Neural progenitor cell (in vitro differentiated cells): ENCODE data around the gene ZCWPW2. TPM values are rescaled to one million over a fixed set of nuclear protein-coding genes. Genes with fewer than 3 reads are reported as not detected.

Experiments used
- DNase-seq: peaks from one replicate; pipeline ENCODE4 v3.0.0-alpha.2; 2016; ENCODE audit warnings: low spot score
- H2AFZ ChIP-seq: fragments of 200-600 bp; sonication (generic); replicated peaks from 2 replicates; pipeline ENCODE4 v1.6.1; 2016; ENCODE audit warnings: antibody characterized with exemption
- H3F3A ChIP-seq: fragments of 200-600 bp; sonication (generic); 2 replicates; pipeline ENCODE4 v1.6.1; 2016; ENCODE audit warnings: antibody characterized with exemption, low read depth
- H3K27ac ChIP-seq: fragments of 200-600 bp; sonication (generic); 2 replicates; pipeline ENCODE4 v1.5.1; 2016; ENCODE audit warnings: mild to moderate bottlenecking
- H3K27me3 ChIP-seq: fragments of 200-600 bp; sonication (generic); 2 replicates; pipeline ENCODE4 v1.6.1; 2016; ENCODE audit warnings: mild to moderate bottlenecking, moderate library complexity
- H3K36me3 ChIP-seq: fragments of 200-600 bp; sonication (generic); 2 replicates; pipeline ENCODE4 v1.5.1; 2016
- H3K4me1 ChIP-seq: fragments of 200-600 bp; sonication (generic); 2 replicates; pipeline ENCODE4 v1.6.1; 2016; ENCODE audit warnings: mixed run types
- H3K4me2 ChIP-seq: fragments of 200-600 bp; sonication (generic); 2 replicates; pipeline ENCODE4 v1.6.1; 2016
- H3K4me3 ChIP-seq: fragments of 200-600 bp; sonication (generic); 2 replicates; pipeline ENCODE4 v1.5.1; 2016
- H3K79me2 ChIP-seq: fragments of 200-600 bp; sonication (generic); 2 replicates; pipeline ENCODE4 v1.6.1; 2016; ENCODE audit warnings: low read depth
- H3K9ac ChIP-seq: fragments of 200-600 bp; sonication (generic); 2 replicates; pipeline ENCODE4 v1.6.1; 2016
- H3K9me3 ChIP-seq: fragments of 200-600 bp; sonication (generic); 2 replicates; pipeline ENCODE4 v1.5.1; 2016; ENCODE audit warnings: low read depth
- H4K20me1 ChIP-seq: fragments of 200-600 bp; sonication (generic); 2 replicates; pipeline ENCODE4 v1.6.1; 2016; ENCODE audit warnings: low read depth
- H3K27ac Mint-ChIP-seq: 3 replicates; pipeline ENCODE4 v1.8.0; 2021; ENCODE audit warnings: mixed read lengths
- H3K27me3 Mint-ChIP-seq: 2 replicates; pipeline ENCODE4 v1.8.0; 2022; ENCODE audit warnings: low read depth, mild to moderate bottlenecking, inconsistent platforms, moderate library complexity, mixed read lengths; ENCODE audit not compliant: insufficient read depth
- H3K36me3 Mint-ChIP-seq: 3 replicates; pipeline ENCODE4 v1.8.0; 2021; ENCODE audit warnings: mixed read lengths
- H3K4me1 Mint-ChIP-seq: 3 replicates; pipeline ENCODE4 v1.8.0; 2021; ENCODE audit warnings: mixed read lengths
- H3K4me3 Mint-ChIP-seq: 3 replicates; pipeline ENCODE4 v1.8.0; 2021; ENCODE audit warnings: mild to moderate bottlenecking, moderate library complexity, mixed read lengths
- H3K9me3 Mint-ChIP-seq: 3 replicates; pipeline ENCODE4 v1.8.0; 2020; ENCODE audit warnings: mixed read lengths
- EZH2 ChIP-seq: fragments of 200-600 bp; sonication (generic); IDR thresholded peaks from 2 replicates; pipeline ENCODE4 v1.6.1; 2017; ENCODE audit warnings: antibody characterized with exemption, mild to moderate bottlenecking, moderate library complexity
- EZH2phosphoT487 ChIP-seq: fragments of 200-600 bp; sonication (generic); IDR thresholded peaks from 2 replicates; pipeline ENCODE4 v1.6.1; 2017; ENCODE audit warnings: antibody characterized with exemption
- total RNA-seq: library from RNA; depleted of rRNA; stranded (reverse); fragments of >200 nt; gene quantifications from 2 replicates; pipeline ENCODE4 v1.2.3, GENCODE V29; 2015; ENCODE audit warnings: low replicate concordance
- TF ChIP-seq, protein P1 (sequence below): fragments of 200-600 bp; sonication (generic); IDR thresholded peaks from 2 replicates; pipeline ENCODE4 v1.5.1; 2017; ENCODE audit warnings: antibody characterized with exemption, mild to moderate bottlenecking

ZCWPW2 gene
- total RNA-seq, 1 donor from 2014 or later = 0.60 TPM

DNA sequence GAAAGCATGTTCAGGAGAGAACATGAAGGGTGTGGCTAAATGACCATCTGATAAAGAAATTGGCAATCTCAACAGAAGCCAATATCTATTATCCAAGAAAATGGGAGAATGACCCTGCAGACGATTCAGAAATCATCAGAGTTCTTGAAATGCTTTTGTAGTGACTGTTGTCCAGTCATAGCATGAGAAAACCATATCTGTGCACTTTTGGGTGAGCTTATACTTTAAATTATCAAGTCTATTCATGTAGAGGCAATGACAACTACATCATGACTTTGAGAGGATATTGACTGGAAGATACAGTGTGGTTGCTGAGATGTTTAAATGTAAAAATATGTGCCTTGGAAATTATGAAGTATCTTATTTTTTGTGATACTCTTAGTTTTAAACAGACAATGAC lies 57.7 kb downstream of the ZCWPW2 start:
- Histone ChIP-seq H3K4me2 (no peak overlapping the region), H3K4me3 (no peak overlapping the region), H3K27ac (no peak overlapping the region), H2AFZ (no peak overlapping the region), H3K4me1 (no peaks in the 10 kb centered on the region), H3F3A (no peaks in the 10 kb centered on the region), H3K79me2 (no peaks in the 10 kb centered on the region), H4K20me1 (no peaks in the 10 kb centered on the region), H3K27me3 (no peaks in the 10 kb centered on the region), H3K9me3 (no peaks in the 10 kb centered on the region), H3K9ac (no peak overlapping the region), H3K36me3 (no peaks in the 10 kb centered on the region)
- Mint-ChIP-seq H3K27ac (no peak overlapping the region), H3K9me3 (peaks cover 18% of the 10 kb centered on the region), H3K4me1 (no peaks in the 10 kb centered on the region), H3K36me3 (no peaks in the 10 kb centered on the region), H3K4me3 (no peak overlapping the region), H3K27me3 (no peaks in the 10 kb centered on the region)
- TF ChIP-seq EZH2phosphoT487 (no peak), EZH2 (no peak)
- TF ChIP-seq, protein P1, sequence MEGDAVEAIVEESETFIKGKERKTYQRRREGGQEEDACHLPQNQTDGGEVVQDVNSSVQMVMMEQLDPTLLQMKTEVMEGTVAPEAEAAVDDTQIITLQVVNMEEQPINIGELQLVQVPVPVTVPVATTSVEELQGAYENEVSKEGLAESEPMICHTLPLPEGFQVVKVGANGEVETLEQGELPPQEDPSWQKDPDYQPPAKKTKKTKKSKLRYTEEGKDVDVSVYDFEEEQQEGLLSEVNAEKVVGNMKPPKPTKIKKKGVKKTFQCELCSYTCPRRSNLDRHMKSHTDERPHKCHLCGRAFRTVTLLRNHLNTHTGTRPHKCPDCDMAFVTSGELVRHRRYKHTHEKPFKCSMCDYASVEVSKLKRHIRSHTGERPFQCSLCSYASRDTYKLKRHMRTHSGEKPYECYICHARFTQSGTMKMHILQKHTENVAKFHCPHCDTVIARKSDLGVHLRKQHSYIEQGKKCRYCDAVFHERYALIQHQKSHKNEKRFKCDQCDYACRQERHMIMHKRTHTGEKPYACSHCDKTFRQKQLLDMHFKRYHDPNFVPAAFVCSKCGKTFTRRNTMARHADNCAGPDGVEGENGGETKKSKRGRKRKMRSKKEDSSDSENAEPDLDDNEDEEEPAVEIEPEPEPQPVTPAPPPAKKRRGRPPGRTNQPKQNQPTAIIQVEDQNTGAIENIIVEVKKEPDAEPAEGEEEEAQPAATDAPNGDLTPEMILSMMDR = no peak
- DNase-seq = no peak

DNA sequence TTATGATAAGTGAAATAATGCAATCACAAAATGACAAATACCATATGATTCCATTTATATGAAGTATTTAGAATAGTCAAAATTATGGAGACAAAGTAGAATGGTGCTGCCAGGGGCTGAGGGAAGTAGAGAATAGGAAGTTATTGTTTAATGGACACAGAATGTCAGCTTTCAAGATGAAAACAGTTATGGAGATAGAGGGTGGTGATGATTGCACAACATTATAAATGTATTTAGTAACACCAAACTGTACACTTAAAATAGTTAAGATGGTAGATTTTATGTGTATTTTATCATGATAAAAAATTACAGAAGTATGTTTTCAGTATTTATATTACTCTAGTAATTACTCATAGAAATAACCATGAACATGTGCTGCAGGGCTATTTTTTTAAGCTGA lies 100.9 kb downstream of the ZCWPW2 start:
- no peak overlapping the region for H3K4me2 ChIP-seq
- Mint-ChIP-seq H3K4me1 (no peaks in the 10 kb centered on the region), H3K4me3 (no peak overlapping the region), H3K27ac (no peak overlapping the region), H3K9me3 (peaks cover 2% of the 10 kb centered on the region), H3K27me3 (no peaks in the 10 kb centered on the region), H3K36me3 (no peaks in the 10 kb centered on the region)
- H3K79me2 ChIP-seq = no peaks in the 10 kb centered on the region
- H3K27ac ChIP-seq = no peak overlapping the region
- H2AFZ ChIP-seq = no peak overlapping the region
- H3K36me3 ChIP-seq = no peaks in the 10 kb centered on the region
- H4K20me1 ChIP-seq = no peaks in the 10 kb centered on the region
- no peaks in the 10 kb centered on the region for H3K9me3 ChIP-seq
- no peak overlapping the region for H3K9ac ChIP-seq
- H3K4me1 ChIP-seq = no peaks in the 10 kb centered on the region
- TF ChIP-seq EZH2 = no peak
- no peak for TF ChIP-seq EZH2phosphoT487
- TF ChIP-seq, protein P1 = no peak
- no peak overlapping the region for H3K4me3 ChIP-seq
- no peak for DNase-seq
- no peaks in the 10 kb centered on the region for H3F3A ChIP-seq
- H3K27me3 ChIP-seq = no peaks in the 10 kb centered on the region

DNA sequence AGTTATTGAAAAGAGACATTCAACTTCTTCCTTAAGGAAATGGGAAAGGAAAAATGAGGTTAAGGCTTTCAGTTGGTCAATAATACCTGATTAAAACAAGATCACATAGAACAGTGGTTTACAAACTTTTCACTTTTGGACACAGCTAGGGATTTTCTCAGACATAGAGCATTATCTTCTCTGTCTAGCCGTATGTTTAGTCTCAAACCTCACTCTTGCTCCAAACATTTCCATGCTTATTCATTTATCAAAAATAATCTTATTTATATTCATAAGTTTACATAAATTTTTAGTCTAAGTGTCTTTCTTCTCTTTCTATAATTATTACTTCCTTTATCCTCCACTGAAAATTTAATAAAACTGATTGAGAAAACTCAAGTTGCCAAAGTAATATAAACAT lies 114.3 kb downstream of the ZCWPW2 start:
- no peaks in the 10 kb centered on the region for H3K27me3 ChIP-seq
- no peak overlapping the region for H3K27ac ChIP-seq
- H4K20me1 ChIP-seq = no peaks in the 10 kb centered on the region
- H3K9me3 Mint-ChIP-seq = no peaks in the 10 kb centered on the region
- H3K4me1 Mint-ChIP-seq = peaks cover 4% of the 10 kb centered on the region
- H3K4me1 ChIP-seq = no peaks in the 10 kb centered on the region
- H3K4me3 ChIP-seq = no peak overlapping the region
- H3K79me2 ChIP-seq = no peaks in the 10 kb centered on the region
- no peak for DNase-seq
- H3K36me3 ChIP-seq = no peaks in the 10 kb centered on the region
- H3K4me2 ChIP-seq = no peak overlapping the region
- no peak overlapping the region for H2AFZ ChIP-seq
- H3K9me3 ChIP-seq = no peaks in the 10 kb centered on the region
- TF ChIP-seq EZH2phosphoT487 = no peak
- no peak for TF ChIP-seq EZH2
- TF ChIP-seq, protein P1 = no peak
- H3K9ac ChIP-seq = no peak overlapping the region
- no peak overlapping the region for H3K27ac Mint-ChIP-seq
- no peak overlapping the region for H3K4me3 Mint-ChIP-seq
- no peaks in the 10 kb centered on the region for H3F3A ChIP-seq
- H3K36me3 Mint-ChIP-seq = no peaks in the 10 kb centered on the region
- H3K27me3 Mint-ChIP-seq = peaks cover 2% of the 10 kb centered on the region

DNA sequence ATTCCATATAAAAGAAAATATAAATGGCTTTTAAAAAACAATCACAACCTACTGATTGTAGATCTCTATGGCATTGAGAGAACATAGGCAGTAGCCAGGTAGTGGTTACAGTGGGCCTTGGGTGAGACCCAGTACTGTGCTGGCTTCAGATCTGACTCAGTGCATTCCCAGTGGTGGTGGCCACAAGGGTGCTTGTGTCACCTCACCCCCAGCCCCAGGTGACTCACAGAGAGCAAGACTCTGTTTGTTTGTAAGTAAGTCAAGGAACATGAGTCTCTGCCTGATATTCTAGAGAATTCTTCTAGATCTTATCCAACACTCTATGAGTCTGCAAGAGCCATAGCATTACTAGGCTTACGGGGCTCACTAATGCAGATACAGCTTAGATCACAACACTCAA lies 118.9 kb downstream of the ZCWPW2 start:
- TF ChIP-seq, protein P1 = no peak
- no peak for TF ChIP-seq EZH2
- TF ChIP-seq EZH2phosphoT487 = no peak
- Histone ChIP-seq H3F3A (no peaks in the 10 kb centered on the region), H3K27ac (no peak overlapping the region), H3K36me3 (no peaks in the 10 kb centered on the region), H3K27me3 (no peaks in the 10 kb centered on the region), H2AFZ (no peak overlapping the region), H3K4me1 (no peaks in the 10 kb centered on the region), H3K9me3 (no peaks in the 10 kb centered on the region), H3K4me2 (no peak overlapping the region), H4K20me1 (no peaks in the 10 kb centered on the region), H3K79me2 (no peaks in the 10 kb centered on the region), H3K9ac (no peak overlapping the region), H3K4me3 (no peak overlapping the region)
- H3K9me3 Mint-ChIP-seq = peaks cover 6% of the 10 kb centered on the region
- no peaks in the 10 kb centered on the region for H3K36me3 Mint-ChIP-seq
- H3K27me3 Mint-ChIP-seq = peaks cover 2% of the 10 kb centered on the region
- H3K4me3 Mint-ChIP-seq = no peak overlapping the region
- no peak overlapping the region for H3K27ac Mint-ChIP-seq
- no peak for DNase-seq
- H3K4me1 Mint-ChIP-seq = peaks cover 4% of the 10 kb centered on the region
